ENCODE data around the gene VAT1L. TPM values are rescaled to one million over a fixed set of nuclear protein-coding genes. Genes with fewer than 3 reads are reported as not detected.

Gene VAT1L
- total and polyA plus RNA-seq, 2 experiments from 2014 or later = 11.0 to 24.4 TPM

DNA sequence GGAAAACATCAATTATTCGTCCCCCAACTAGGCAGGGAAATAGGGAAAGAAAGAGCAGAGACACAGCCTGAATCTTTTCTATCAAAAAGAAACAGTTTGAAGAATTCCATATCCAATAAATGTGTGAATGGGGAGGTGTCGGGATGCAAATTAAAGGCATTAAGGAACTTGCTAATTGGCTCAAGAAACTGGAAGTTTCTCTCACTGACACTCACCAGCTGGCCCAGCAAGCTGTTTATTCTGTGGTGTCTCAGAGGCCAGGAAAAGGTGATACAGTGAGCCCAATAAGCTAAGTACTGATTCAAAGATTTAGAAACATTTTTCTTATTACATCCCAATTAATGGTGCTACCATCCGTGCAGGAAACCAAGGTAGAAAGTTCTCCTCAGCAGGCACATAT, 129.6 kb downstream of the VAT1L start:
- Histone ChIP-seq H3K4me3 (no peak overlapping the region), H3K79me2 (replicated peaks; ENCODE audit: insufficient read depth) (no peaks in the 10 kb centered on the region)
- H3K27ac Mint-ChIP-seq = 0 out of 2 replicates have a peak overlapping the region, but pooled peaks have one; percentile 1

DNA sequence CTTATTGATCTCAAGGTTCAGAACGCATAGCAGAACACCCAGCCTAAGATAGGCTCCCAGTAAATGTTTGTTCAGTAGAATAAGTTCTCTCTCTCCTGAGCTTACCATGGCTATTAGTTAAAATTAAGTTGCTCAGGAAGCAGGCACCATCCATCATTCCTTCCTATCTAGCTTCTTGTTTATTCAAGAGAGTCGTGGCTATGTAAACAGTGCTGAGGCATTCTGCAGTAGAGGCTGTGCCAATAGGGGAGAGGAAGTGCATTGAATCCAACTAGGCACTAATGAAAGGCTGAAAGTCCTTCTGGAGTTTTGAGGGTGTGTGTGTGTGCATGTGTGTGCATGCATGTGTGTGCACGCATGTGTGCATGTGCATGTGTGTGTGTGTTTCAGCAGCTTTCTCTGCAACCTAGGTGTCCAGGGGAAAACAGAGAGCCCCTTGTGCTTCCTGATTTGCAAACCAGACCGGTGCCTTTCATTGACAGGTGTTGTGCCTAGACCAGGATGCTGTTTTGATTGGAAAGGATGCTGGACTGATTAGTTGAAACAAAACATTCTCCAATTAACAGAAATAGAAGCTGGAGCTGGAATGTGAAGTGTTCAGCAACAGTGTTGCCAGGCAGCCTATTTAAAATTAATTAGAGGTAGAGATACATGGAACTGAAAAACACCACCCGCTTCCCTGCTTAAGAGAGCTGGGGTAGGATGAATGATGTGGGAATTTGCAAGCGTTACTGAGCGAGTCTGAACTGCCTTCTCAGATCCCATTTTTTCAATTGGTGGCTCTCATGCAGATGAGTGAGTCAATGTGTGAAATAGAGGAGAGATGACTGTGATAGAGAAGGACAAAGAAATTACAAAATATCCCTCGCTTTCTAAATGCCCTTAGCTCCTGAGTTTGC, 130.7 kb downstream of the VAT1L start:
- H3K36me3 ChIP-seq (ENCODE audit: insufficient read depth) = no peaks in the 10 kb centered on the region
- peaks cover 50% of the 10 kb centered on the region for H3K4me1 ChIP-seq (ENCODE audit: insufficient read depth)
- no peak for TF ChIP-seq CREB1 (CRISPR knock-in tag; IDR thresholded peaks at IDR 0.05; ENCODE audit: low read depth)
- H3K9me3 Mint-ChIP-seq = no peaks in the 10 kb centered on the region
- no peak overlapping the region for H3K27ac ChIP-seq (ENCODE audit: low read depth)
- H3K27me3 Mint-ChIP-seq (ENCODE audit: insufficient read depth, low read depth, poor library complexity) = peaks cover 2% of the 10 kb centered on the region
- H3K27me3 ChIP-seq (ENCODE audit: insufficient read depth) = no peaks in the 10 kb centered on the region
- H4K20me1 ChIP-seq (replicated peaks; ENCODE audit: insufficient read depth) = no peaks in the 10 kb centered on the region
- no peak for ATAC-seq
- DNase-seq (ENCODE audit: low spot score) = no peak
- H3K36me3 Mint-ChIP-seq (ENCODE audit: low read depth) = no peaks in the 10 kb centered on the region
- no peak overlapping the region for H2AFZ ChIP-seq
- no peaks in the 10 kb centered on the region for H3K79me2 ChIP-seq (replicated peaks; ENCODE audit: insufficient read depth)
- no peaks in the 10 kb centered on the region for H3F3A ChIP-seq (replicated peaks; ENCODE audit: low read depth)
- no peak overlapping the region for H3K27ac Mint-ChIP-seq
- H3K4me2 ChIP-seq = peak overlapping the region; percentile 53; the same call in 1 of the 2 replicates
- no peaks in the 10 kb centered on the region for H3K9me2 ChIP-seq (ENCODE audit: insufficient read depth)
- no peak overlapping the region for H3K4me3 ChIP-seq
- H3K4me1 Mint-ChIP-seq = peaks cover 56% of the 10 kb centered on the region
- no peak overlapping the region for H3K4me3 Mint-ChIP-seq

More for the DNA sequence above, 129.6 kb downstream of the VAT1L start:
- Histone ChIP-seq H3K9me2 (ENCODE audit: insufficient read depth) (peaks cover 3% of the 10 kb centered on the region; the same call in 1 of the 2 replicates), H3K4me2 (no peak overlapping the region), H3K27ac (ENCODE audit: low read depth) (no peak overlapping the region), H2AFZ (no peak overlapping the region), H3K36me3 (ENCODE audit: insufficient read depth) (no peaks in the 10 kb centered on the region), H3K4me1 (ENCODE audit: insufficient read depth) (peaks cover 58% of the 10 kb centered on the region), H3K27me3 (ENCODE audit: insufficient read depth) (no peaks in the 10 kb centered on the region), H4K20me1 (replicated peaks; ENCODE audit: insufficient read depth) (no peaks in the 10 kb centered on the region), H3F3A (replicated peaks; ENCODE audit: low read depth) (no peaks in the 10 kb centered on the region)
- Mint-ChIP-seq H3K36me3 (ENCODE audit: low read depth) (no peaks in the 10 kb centered on the region), H3K4me1 (peaks cover 60% of the 10 kb centered on the region), H3K27me3 (ENCODE audit: insufficient read depth, low read depth, poor library complexity) (peaks cover 2% of the 10 kb centered on the region), H3K9me3 (no peaks in the 10 kb centered on the region), H3K4me3 (no peak overlapping the region)
- ATAC-seq = no peak
- DNase-seq (ENCODE audit: low spot score) = no peak
- no peak for TF ChIP-seq ETS1 (IDR thresholded peaks at IDR 0.05)

GRCh38 chr16:77919761-77920415, 131.5 kb downstream of the VAT1L start:
- Histone ChIP-seq H2AFZ (no peak overlapping the region), H3K4me1 (ENCODE audit: insufficient read depth) (peaks cover 50% of the 10 kb centered on the region), H3K4me3 (no peak overlapping the region), H3K4me2 (no peak overlapping the region), H3K79me2 (replicated peaks; ENCODE audit: insufficient read depth) (no peaks in the 10 kb centered on the region), H3K9me2 (ENCODE audit: insufficient read depth) (no peaks in the 10 kb centered on the region), H3K27me3 (ENCODE audit: insufficient read depth) (no peaks in the 10 kb centered on the region), H4K20me1 (replicated peaks; ENCODE audit: insufficient read depth) (no peaks in the 10 kb centered on the region), H3F3A (replicated peaks; ENCODE audit: low read depth) (no peaks in the 10 kb centered on the region), H3K27ac (ENCODE audit: low read depth) (no peak overlapping the region), H3K36me3 (ENCODE audit: insufficient read depth) (no peaks in the 10 kb centered on the region)
- Mint-ChIP-seq H3K4me3 (no peak overlapping the region), H3K36me3 (ENCODE audit: low read depth) (no peaks in the 10 kb centered on the region), H3K9me3 (no peaks in the 10 kb centered on the region), H3K4me1 (peaks cover 56% of the 10 kb centered on the region), H3K27me3 (ENCODE audit: insufficient read depth, low read depth, poor library complexity) (peaks cover 6% of the 10 kb centered on the region), H3K27ac (peak overlapping the region; percentile 12; the same call in 1 of the 2 replicates)
- no peak for ATAC-seq
- DNase-seq (ENCODE audit: low spot score) = no peak
- no peak for TF ChIP-seq ZNF462 (CRISPR knock-in tag; IDR thresholded peaks at IDR 0.05)
- no peak for TF ChIP-seq STAT1 (IDR thresholded peaks at IDR 0.05; ENCODE audit: unreplicated experiment)
- no peak for TF ChIP-seq JUNB (IDR thresholded peaks at IDR 0.05; ENCODE audit: unreplicated experiment)
- TF ChIP-seq CREB1 (CRISPR knock-in tag; IDR thresholded peaks at IDR 0.05; ENCODE audit: low read depth) = no peak
- no peak for TF ChIP-seq ETS1 (IDR thresholded peaks at IDR 0.05)

Data from GM23338 (cell line).